D721Med (cell line): Measurements from ENCODE around the gene TESK2.
"Not testable (repeated sequence)": the region's sequence is repeated elsewhere in the genome, so short reads cannot be mapped to it uniquely, and the experiment has no call there.

Experiments
- DNase-seq: peaks from one replicate; pipeline ENCODE4 v3.0.0; 2011; ENCODE audit warnings: low spot score; ENCODE audit not compliant: insufficient read length
- FAIRE-seq: peaks from 2 replicates; lab custom pipeline; 2011; peaks lifted over from hg19 to GRCh38; lab: Jason Lieb, UNC
- TF ChIP-seq, protein P1 (sequence below): IDR thresholded peaks from 2 replicates; pipeline ENCODE4 v1.5.1; 2012; ENCODE audit warnings: mild to moderate bottlenecking, control low read depth; ENCODE audit not compliant: insufficient read depth; ENCODE audit errors: missing control alignments

TESK2 gene

DNA sequence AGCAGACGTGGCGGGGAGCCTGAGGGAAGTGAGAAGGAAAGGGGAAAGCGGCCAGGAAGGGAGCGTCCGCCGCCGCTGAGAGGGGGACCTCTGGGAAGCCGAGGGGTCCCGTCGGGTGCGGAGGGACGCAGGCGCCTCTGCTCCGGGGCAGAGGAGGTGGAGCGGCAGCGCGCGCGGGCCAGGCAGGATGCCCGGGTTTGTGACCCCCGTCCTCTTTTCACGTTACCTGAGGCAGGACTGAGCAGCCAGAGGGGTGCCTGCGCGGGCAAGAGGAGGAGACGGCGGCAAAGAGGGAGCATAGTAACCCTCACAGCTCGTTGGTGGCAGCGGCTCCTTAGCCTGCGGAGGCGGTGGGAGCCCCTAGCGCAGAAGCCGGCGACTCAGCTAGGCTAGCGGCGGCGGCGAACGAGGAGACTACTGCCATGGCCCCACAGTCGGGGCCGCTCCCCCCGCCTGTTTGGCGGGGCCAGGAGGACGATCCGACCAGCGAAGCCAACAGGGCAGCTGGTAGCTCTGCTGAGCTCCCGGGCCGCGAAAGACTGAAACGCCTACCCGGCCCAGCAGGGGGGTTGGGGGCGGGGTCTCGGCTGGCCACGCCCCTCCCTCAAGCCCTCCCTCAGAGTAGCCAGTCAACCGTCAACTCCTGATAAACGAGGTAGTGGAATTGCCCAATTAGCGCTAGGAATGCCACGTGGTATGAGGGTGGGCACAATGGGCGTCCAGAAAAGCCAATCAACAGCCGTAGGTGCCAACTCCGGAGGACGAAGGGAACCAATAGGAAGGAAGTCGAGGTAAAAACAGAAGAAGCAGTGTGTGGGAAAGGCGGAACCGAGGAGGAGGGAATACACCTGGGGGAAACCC lies at the start of gene TESK2:
Gene TESK2, minus strand, starts transcription at position 538 of the 861 bp plus-strand sequence. CDS start 33,378 bp downstream, outside the sequence.
- TF ChIP-seq, protein P1, sequence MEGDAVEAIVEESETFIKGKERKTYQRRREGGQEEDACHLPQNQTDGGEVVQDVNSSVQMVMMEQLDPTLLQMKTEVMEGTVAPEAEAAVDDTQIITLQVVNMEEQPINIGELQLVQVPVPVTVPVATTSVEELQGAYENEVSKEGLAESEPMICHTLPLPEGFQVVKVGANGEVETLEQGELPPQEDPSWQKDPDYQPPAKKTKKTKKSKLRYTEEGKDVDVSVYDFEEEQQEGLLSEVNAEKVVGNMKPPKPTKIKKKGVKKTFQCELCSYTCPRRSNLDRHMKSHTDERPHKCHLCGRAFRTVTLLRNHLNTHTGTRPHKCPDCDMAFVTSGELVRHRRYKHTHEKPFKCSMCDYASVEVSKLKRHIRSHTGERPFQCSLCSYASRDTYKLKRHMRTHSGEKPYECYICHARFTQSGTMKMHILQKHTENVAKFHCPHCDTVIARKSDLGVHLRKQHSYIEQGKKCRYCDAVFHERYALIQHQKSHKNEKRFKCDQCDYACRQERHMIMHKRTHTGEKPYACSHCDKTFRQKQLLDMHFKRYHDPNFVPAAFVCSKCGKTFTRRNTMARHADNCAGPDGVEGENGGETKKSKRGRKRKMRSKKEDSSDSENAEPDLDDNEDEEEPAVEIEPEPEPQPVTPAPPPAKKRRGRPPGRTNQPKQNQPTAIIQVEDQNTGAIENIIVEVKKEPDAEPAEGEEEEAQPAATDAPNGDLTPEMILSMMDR: no peak
- FAIRE-seq (peak; percentile 82), DNase-seq (peak; percentile 86)

DNA sequence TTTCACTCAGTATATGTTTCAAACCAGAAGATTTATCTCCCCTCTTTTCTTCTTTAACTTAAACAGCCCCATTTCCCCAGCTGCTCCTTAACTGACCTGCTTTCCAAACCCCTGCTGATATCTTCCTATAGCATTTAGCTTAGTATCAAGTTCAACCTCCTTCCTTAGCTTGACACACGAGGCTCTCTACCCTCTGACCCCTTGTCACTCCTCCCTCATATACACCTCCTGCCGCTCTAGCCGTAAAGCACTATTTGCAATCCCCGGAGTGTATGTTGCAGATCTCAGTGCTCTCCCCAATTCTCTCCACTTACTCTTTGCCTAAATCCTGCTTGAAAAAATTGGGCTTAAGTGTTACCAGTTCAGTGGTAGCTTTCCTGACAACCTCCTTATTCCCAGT lies 45.9 kb upstream of the TESK2 start:
- TF ChIP-seq, protein P1: no peak
- FAIRE-seq: no peak
- DNase-seq: no peak

GRCh38 chr1:45535988-45536766 lies 45.2 kb upstream of the TESK2 start:
- no peak for FAIRE-seq
- TF ChIP-seq, protein P1: no peak
- DNase-seq: no peak

GRCh38 chr1:45531873-45532272 lies 40.9 kb upstream of the TESK2 start:
- TF ChIP-seq, protein P1: no peak
- DNase-seq: no peak
- no peak for FAIRE-seq

DNA sequence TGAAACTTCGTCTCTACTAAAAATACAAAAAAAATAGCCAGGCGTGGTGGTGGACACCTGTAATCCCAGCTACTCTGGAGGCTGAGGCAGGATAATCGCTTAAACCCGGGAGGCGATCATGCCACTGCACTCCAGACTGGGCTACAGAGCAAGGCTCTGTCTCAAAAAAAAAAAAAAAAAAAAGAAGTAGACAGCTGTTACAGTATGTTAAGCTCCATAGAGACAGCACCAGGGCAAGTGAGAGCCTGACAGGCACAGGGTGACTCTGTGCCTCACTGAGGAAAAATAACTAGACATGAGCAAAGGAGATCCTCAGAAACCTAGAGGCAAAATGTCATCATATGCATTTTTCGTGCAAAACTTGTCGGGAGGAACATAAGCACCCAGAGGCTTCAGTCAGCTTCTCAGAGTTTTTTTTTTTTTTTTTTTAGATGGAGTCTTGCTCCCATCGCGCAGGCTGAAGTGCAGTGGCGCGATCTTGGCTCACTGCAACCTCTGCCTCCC lies 39.7 kb upstream of the TESK2 start:
- DNase-seq (no peak), FAIRE-seq (no peak)
- TF ChIP-seq, protein P1: no peak

DNA sequence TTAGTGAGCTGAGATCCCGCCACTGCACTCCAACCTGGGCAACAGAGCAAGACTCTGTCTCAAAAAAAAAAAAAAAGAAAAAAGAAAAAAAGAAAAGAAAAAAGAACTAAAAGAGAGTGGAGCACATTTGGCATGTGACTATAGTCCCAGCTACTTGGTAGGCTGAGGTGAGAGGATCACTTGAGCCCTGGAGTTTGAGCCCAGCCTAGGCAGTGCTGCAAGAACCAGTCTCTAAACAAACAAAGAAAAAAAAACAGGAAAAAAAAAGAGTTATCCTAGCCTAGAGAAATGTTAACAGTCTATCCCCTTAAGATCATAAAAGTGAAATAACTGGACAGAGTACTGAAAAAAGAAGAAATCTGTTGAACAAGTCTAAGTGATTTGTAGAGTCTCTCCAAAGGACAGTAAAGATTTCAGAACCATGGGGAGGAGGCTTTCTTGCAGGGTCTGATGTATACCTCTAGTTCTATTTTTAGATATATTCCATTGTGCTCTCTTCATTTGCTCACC lies 35.2 kb upstream of the TESK2 start:
- DNase-seq: no peak
- no peak for FAIRE-seq
- TF ChIP-seq, protein P1: no peak

- DNase-seq, FAIRE-seq: not testable (repeated sequence)
Observed at GRCh38 chr1:45523975-45524374, 33.0 kb upstream of the TESK2 start.

DNA sequence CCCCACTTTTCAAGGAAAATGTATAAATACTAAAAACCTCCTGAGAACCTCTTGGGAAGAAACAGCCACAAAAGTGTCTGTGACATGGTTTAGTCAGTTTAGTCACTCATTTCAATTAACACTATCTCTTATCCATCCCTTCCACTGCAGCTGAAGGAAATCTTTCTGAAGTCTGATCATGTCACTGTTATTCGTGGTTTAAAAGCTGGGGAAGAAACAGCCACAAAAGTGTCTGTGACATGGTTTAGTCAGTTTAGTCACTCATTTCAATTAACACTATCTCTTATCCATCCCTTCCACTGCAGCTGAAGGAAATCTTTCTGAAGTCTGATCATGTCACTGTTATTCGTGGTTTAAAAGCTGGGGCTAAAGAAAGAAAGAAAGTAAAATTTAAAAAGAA lies 32.6 kb upstream of the TESK2 start:
- not testable (repeated sequence) for DNase-seq, FAIRE-seq
